ENCODE results near the gene PDLIM4.
A peak's percentile ranks its signal among the peaks of the same experiment; 100 is the strongest.

The PDLIM4 gene

GRCh38 chr5:132297211-132297940 lies 39.9 kb downstream of the PDLIM4 start:
- no peak for DNase-seq (ENCODE audit: low read depth)
- no peak overlapping the region for H3K4me3 ChIP-seq (ENCODE audit: low read length)
- TF ChIP-seq CTCF (conservative IDR thresholded peaks at IDR 0.05; ENCODE audit: low read length) = no peak

DNA sequence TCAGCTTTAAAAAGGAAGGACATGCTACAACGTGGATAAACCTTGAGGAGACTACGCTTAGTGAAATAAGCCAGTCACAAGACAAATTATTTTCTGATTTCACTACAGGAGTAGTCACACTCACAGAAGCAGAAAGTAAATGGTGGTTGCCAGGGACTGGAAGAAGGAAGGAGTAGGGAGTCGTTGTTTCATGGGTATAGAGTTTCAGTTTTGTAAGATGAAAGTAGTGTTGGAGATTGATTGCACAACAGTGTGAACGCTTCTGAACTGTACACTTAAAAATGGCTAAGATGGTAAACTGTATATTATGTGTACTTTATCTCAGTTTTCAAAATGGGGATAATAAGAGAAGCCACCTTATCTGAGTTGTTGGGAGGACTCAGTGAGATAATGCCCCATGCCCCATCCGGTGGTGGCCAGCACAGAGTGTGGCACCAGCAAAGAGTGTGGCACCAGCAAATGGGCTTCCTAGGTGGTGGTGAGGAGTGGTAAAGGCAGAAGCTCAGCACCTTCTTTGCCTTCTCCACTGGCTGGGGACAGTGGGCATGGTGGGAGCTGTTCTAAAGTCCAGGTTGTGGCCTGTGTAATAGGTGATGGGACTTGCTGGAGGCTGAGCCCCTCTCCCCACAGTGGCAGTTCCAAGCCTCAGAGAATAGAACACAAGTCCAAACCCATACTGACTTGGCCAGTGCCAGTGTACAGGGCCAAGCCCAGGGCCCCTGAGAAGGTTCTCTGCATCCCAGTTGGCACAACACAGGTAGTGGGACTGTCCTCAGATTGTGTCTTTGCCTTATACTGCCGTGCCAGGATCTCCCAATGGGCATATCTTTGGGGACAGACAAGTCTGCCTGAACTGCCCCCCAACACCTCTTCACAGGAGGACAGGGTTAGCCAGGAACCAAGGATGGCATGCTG lies 41.1 kb downstream of the PDLIM4 start:
- H3K4me3 ChIP-seq (ENCODE audit: low read length) = no peak overlapping the region
- no peak for TF ChIP-seq CTCF (conservative IDR thresholded peaks at IDR 0.05; ENCODE audit: low read length)
- peak; percentile 17 for DNase-seq (ENCODE audit: low read depth)

- no peak for DNase-seq (ENCODE audit: low read depth)
- H3K4me3 ChIP-seq (ENCODE audit: low read length) = no peak overlapping the region
- no peak for TF ChIP-seq CTCF (conservative IDR thresholded peaks at IDR 0.05; ENCODE audit: low read length)
Measured at GRCh38 chr5:132299917-132300316, 42.4 kb downstream of the PDLIM4 start.

- H3K4me3 ChIP-seq (ENCODE audit: low read length) = no peak overlapping the region
- no peak for TF ChIP-seq CTCF (conservative IDR thresholded peaks at IDR 0.05; ENCODE audit: low read length)
- no peak for DNase-seq (ENCODE audit: low read depth)
Measured at GRCh38 chr5:132300577-132301343, 43.3 kb downstream of the PDLIM4 start.

DNA sequence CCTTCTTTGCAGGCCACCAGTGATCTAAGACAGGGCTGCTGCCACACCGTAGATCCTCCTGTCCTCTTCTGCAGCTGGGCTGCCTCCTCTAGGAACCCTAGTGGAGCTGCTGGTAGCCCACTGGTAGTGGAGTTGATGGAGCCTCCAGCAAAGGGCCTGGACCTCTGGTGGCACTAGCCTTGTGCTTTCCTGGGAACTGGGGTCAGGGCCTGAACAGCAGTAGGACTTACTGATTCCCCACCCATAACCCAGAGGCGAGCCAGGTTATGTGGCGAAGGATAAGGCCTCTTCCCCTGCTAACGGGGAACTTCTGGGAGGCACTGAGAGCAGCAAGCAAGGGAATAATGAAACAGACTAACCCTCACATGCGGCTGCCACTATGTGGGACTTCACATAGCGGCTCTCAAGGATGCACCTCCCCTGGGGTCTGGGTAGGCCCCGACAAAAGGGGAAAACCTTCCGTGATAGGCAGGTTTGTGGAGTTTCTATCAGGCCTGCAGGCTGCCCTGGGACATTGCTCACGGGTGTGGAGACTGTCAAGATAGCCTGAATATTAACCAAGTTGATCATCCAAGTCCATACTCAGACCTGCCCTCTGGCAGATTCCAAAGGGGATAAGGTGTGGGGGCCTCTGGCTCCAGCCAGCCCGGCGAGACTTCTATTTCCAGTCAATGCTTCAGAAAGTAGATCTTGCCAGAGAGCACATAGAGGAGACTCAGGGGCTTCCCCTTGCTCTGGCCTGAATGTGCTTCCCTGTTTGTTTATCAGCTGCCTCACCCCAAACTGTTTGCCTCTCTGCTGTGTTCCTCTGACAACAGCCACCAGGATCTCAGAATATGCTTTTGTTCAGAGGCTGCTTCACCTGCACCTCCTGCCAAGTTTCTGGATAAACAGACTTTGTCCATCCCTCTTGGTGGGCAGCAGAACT lies 44.1 kb downstream of the PDLIM4 start:
- no peak for TF ChIP-seq CTCF (conservative IDR thresholded peaks at IDR 0.05; ENCODE audit: low read length)
- H3K4me3 ChIP-seq (ENCODE audit: low read length) = no peak overlapping the region
- no peak for DNase-seq (ENCODE audit: low read depth)

DNA sequence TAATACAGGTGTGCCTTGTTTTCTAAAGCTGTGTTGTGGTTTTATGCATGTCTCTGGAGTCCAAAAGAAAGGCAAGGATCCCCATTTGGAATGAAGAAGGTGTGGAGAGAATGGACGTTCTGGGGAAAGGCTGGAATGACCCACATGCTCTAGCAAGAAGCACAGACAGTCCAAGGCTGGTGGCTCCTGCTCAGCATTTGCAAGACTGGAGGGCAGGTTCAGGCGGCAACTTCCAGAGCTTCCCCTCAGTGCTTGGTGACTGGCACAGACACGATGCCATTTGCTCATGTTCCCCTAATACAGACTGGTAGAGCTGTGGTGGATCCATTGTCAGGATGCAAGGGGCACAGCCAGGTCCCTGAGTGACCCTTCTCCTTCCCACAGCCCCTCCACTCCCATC lies 44.9 kb downstream of the PDLIM4 start:
- no peak for TF ChIP-seq CTCF (conservative IDR thresholded peaks at IDR 0.05; ENCODE audit: low read length)
- no peak overlapping the region for H3K4me3 ChIP-seq (ENCODE audit: low read length)
- no peak for DNase-seq (ENCODE audit: low read depth)

Measured in AG10803 (cell line).